Fibroblast of skin of scalp (primary cell): Measurements from ENCODE around the gene CYB5R3. TPM values are rescaled to one million over a fixed set of nuclear protein-coding genes. Genes with fewer than 3 reads are reported as not detected.

ENCODE experiments used
- DNase-seq: peaks from one replicate; pipeline ENCODE4 v3.0.0-alpha.2; 2013
- polyA plus RNA-seq, 2 experiments: library from polyadenylated mRNA; unstranded; fragments of 120-200 nt; gene quantifications; one replicate each; pipeline ENCODE4 v1.2.1, GENCODE V29; 2013; ENCODE audit not compliant: insufficient read length in 2 of 2

Gene CYB5R3
- 419 TPM for polyA plus RNA-seq (2013, experiment 1 of 2; ENCODE audit: insufficient read length)
- polyA plus RNA-seq (2013, experiment 2 of 2; ENCODE audit: insufficient read length), result 420 TPM

- peak; percentile 91 for DNase-seq
Measured at GRCh38 chr22:42649246-42650099, at the start of gene CYB5R3. Gene CYB5R3, minus strand, starts transcription at chr22:42649392. Its CDS starts 77 bp downstream, at chr22:42649315.

GRCh38 chr22:42697542-42698013, 48.4 kb upstream of the CYB5R3 start:
- DNase-seq, result peak; percentile 90

GRCh38 chr22:42696331-42696967, 47.3 kb upstream of the CYB5R3 start:
- no peak for DNase-seq

- DNase-seq, result no peak
Measured at GRCh38 chr22:42695294-42695693, 46.1 kb upstream of the CYB5R3 start.

- DNase-seq, result no peak
Measured at GRCh38 chr22:42693763-42694683, 44.8 kb upstream of the CYB5R3 start.

- DNase-seq, result no peak
Measured at GRCh38 chr22:42693055-42693762, 44.0 kb upstream of the CYB5R3 start.

GRCh38 chr22:42692239-42693054, 43.3 kb upstream of the CYB5R3 start:
- DNase-seq, result no peak

GRCh38 chr22:42691440-42691839, 42.2 kb upstream of the CYB5R3 start:
- DNase-seq, result no peak

- peak; percentile 87 for DNase-seq
Measured at GRCh38 chr22:42688241-42689211, 39.3 kb upstream of the CYB5R3 start.

- DNase-seq, result no peak
Measured at GRCh38 chr22:42686756-42687491, 37.7 kb upstream of the CYB5R3 start.

GRCh38 chr22:42685941-42686653, 36.9 kb upstream of the CYB5R3 start:
- no peak for DNase-seq

- peak; percentile 41 for DNase-seq
Measured at GRCh38 chr22:42684462-42685195, 35.4 kb upstream of the CYB5R3 start.

GRCh38 chr22:42683578-42684283, 34.5 kb upstream of the CYB5R3 start:
- peak; percentile 25 for DNase-seq

- DNase-seq, result no peak
Measured at GRCh38 chr22:42682113-42682851, 33.1 kb upstream of the CYB5R3 start.

GRCh38 chr22:42680648-42681047, 31.5 kb upstream of the CYB5R3 start:
- peak; percentile 95 for DNase-seq

GRCh38 chr22:42679691-42680090, 30.5 kb upstream of the CYB5R3 start:
- DNase-seq, result no peak
